Activated T-cell treated with anti-CD3 and anti-CD28 coated beads, Interleukin-2, amount 50 U/mL, for 48 hours (primary cell): ENCODE data around the gene ASRGL1.
A peak's percentile ranks its signal among the peaks of the same experiment; 100 is the strongest.
"Not testable (repeated sequence)": the region's sequence is repeated elsewhere in the genome, so short reads cannot be mapped to it uniquely, and the experiment has no call there.

ENCODE experiments used
- DNase-seq, 2 experiments: peaks; one replicate each; pipeline ENCODE4 v3.0.0-alpha.2; 2020

The ASRGL1 gene

DNA sequence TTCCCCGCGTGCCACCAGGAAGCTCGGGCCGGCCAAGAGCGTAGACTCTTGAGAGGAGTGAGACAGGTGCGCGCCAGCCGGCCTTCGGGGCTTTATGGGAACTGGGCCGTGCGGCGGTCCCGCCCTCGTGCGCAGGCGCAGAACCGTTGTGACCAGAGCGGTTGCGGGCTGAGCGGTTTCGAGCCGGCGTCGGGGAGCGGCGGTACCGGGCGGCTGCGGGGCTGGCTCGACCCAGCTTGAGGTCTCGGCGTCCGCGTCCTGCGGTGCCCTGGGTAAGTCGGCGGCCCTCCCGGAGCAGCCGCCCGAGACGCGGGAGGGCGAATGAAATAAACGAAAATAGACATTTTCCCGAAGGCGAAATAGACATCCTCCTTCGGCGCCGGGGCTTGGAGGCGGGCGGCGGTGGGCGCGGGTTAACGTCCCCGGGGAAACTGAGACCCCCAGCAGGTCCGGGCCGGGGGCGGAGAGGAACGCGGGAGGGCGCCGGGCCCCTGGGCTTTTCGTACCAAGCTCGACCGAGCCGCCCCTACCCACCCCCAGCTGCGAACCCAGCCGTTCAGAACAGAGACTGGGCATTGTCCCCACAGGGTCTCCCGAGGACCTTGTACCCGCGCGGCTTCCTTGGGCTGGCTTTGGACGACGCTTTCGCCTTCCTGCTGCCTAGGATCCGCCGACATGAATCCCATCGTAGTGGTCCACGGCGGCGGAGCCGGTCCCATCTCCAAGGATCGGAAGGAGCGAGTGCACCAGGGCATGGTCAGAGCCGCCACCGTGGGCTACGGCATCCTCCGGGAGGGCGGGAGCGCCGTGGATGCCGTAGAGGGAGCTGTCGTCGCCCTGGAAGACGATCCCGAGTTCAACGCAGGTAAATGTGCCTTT lies at the start of gene ASRGL1:
TSS of gene ASRGL1 (plus strand) at position 146 of the 879 bp plus-strand sequence. CDS start at position 676, 530 bp downstream.
- DNase-seq, result peak; percentile 79 to 81

DNA sequence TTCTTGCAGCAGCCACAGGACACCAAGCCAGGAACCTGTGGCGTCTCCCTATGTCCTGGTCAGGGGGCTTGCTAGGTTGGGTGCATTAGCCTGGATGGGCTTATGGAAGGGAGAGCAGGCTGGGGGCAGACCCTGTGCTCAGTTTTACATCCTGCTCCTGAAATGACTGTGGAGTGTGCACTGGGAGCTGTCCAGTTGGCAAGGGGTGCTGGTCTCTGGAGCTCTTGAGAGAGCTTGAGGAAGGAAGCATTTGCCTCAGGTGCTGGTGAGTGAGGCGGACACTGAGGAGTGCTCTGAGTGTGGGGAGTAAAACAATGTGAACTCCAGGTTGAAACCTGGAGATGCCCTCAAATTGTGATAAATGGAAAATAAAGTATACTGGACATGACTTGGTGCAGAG lies 41.7 kb upstream of the ASRGL1 start:
- DNase-seq, result no peak

DNA sequence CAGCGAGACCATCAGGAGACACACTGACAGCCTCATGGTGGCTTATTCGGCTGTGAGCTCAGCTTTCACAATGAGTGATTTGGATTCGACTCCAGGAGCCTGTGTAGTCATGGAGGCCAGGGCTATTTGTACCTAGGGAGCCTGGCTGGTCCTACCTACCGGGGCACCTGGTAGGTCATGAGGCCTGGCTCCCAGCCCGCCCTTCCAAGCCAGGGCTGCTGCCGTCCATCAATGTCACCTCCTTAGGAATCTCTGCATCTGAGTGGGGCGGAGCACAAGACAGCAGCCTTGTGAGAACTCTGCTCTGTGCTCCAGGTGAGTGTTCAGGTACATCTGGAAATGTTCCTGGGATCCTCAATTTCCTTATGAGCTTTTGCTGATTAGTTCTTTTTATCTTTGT lies 38.3 kb upstream of the ASRGL1 start, which contains the start of gene SCGB1D4:
TSS of gene SCGB1D4 (minus strand) at position 101 of the 400 bp plus-strand sequence. CDS start at position 36, 65 bp downstream.
- DNase-seq, result no peak

DNA sequence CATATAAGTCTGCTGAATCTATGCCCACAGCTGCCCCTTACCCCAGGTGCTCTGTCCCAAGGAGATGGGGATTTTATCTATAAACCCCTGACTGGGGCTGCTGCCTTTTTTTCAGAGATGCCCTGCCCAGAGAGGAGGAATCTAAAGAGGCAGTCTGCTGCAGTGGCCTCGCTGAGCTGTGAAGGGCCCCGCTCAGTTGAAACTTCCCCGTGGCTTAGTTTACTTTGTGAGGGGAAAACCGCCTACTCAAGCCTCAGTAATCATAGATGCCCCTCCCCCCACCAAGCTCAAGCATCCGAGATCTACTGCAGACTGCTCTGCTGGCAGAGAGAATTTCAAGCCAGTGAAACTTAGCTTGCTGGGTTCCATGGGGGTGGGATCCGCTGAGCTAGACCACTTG lies 31.0 kb upstream of the ASRGL1 start:
- no peak for DNase-seq

DNA sequence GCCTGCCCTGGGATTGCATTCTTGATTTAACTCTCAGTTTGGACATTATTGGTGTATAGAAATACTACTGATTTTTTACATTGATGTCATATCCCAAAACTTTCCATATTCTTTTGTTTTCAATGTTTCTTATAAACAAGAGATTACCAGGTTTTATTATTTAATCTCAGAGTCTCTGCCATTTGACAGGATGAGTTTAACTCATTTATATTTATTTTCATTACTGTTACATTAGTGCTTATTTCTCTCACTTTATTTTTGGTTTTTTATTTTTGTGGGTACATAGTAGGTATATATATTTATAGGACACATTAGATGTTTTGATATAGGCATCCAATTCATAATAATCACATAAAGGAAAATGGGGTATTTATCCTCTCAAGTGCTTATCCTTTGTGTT lies 29.3 kb upstream of the ASRGL1 start:
- DNase-seq, result no peak

DNA sequence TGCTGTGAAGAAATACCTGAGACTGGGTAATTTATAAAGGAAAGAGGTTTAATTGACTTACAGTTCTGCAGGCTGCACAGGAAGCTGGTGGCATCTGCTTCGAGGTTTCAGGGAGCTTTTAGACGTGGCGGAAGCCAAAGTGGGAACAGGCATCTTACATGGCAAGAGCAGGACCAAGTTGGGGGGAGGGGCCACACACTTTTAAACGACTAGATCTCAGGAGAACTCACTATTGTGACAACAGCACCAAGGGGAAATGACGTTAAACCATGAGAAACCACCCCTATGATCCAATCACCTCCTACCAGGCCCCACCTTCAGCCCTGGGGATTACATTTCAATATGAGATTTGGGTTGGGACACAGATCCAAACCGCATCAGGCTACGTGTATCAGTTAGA lies 27.3 kb upstream of the ASRGL1 start:
- DNase-seq, result no peak

DNA sequence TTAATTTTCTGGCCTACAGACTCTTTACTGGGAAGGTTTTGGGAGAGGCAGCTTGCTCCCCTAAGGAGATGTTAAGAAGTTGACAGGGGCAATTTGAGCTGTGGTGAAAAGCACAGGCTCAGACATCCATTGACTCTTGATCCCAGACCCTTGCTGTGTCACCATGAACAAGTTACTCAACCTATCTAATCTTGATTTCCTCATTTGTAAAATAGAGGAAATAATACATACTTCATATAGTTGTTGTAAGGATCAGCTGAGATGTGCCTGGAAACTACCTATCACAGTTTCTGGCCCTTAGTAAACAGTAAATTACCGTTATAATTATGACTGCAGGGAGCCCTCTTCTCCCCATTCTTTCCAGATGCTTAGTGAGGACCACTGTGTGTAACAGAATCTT lies 21.8 kb upstream of the ASRGL1 start:
- no peak for DNase-seq

DNA sequence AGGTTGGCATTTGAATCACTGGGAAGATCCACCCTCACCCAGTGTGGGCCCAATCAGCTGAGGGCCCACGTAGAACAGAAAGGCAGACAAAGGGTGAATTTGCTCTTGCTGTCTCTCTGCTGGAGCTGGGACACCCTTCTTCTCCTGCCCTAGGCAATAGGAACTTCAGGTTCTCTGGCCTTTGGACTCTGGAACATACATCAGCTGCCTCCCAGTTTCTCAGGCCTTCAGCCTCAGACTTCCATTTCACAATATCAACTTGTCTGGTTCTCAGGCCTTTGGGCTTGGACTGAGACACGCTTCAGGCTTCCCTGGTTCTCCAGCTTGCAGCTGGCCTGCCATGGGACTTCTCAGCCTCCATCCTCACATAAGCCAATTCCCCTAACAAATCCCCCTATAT lies 14.7 kb upstream of the ASRGL1 start:
- DNase-seq, result no peak

DNA sequence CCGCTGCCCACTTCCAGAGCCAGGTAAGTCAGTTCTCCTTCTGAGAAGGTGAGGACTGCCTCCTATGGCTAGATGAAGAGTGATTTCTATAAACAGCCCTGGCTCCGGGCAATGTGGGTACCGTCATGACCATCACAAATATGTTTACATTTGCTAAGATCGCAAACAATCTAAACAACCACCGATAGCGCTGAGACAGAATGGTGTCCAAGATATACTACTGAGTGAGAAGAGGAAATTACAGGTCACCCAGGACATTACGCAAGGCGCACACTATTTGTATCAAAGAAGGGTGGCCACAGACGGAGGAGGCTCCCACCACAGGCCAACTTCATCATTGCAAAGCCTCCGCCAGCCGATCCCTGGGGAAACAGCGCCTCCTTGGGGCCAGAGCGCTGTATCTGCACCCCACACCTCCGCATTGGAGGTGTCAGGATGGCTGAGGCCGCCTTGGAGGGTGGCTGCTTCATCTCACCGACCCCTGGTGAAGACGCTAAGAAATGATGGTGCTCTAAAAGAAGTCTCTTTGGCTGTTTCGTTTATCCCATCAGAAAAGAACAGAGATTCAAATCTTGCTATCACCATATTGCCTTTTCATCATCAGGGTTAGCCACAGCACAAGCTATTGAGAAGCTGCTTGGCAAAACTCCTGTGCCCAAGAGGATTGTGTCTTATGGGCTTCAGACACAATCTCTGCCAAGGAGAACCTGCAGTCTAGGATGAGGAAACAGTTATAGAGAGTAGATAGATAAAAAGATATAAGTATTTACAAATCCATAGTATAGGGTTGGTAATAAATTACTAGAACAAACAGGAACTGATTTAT lies 12.3 kb upstream of the ASRGL1 start:
- DNase-seq, result peak; percentile 79

DNA sequence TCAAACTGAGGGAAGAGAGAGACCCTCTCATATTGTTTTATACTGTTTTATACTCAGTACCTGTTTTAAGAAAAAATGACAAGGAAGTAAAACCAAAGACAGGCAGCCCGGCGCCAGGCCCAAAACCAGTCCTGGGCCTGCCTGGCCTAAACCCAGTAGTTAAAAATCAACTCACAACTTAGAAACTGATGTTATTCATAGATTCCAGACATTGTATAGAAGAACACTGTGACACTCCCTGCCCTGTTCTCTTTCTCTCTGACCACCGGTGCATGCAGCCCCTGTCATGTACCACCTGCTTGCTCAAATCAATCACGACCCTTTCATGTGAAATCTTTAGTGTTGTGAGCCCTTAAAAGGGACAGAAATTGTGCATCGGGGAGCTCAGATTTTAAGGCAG lies 11.5 kb upstream of the ASRGL1 start:
- DNase-seq, result not testable (repeated sequence)

DNA sequence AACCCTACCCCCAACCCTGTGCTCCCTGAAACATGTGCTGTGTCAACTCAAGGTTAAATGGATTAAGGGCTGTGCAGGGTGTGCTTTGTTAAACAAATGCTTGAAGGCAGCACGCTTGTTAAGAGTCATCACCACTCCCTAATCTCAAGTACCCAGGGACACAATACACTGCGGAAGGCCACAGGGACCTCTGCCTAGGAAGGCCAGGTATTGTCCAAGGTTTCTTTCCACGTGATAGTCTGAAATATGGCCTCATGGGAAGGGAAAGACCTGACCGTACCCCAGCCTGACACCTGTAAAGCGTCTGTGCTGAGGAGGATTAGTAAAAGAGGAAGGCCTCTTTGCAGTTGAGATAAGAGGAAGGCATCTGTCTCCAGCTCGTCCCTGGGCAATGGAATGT lies 10.5 kb upstream of the ASRGL1 start:
- not testable (repeated sequence) for DNase-seq

DNA sequence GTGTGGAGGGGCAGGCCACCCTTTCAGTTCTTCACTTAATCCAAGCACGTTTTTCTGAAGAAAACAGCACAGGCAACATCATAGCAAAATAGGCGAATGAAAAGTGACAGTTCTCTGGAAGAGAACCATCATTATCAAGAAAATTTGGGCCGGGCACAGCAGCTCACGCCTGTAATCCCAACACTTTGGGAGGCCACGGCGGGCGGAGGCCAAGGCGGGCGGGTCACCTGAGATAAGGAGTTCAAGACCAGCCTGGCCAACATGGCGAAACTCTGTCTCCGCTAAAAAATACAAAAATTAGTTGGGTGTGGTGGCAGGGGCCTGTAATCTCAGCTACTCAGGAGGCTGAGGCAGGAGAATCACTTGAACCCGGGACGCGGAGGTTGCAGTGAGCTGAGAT lies 9.7 kb upstream of the ASRGL1 start:
- not testable (repeated sequence) for DNase-seq

DNA sequence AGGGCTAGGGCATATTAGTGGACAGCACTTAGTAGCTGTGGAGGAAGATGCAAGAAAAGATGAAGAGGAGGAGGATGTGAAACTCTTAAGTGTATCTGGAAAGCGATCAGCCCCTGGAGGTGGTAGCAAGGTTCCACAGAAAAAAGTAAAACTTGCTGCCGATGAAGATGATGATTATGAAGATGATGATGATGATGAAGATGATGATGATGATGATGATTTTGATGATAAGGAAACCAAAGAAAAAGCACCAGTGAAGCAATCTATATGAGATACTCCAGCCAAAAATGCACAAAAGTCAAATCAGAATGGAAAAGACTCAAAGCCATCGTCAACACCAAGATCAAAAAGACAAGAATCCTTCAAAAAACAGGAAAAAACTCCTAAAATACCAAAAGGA lies 6.0 kb upstream of the ASRGL1 start:
- not testable (repeated sequence) for DNase-seq

DNA sequence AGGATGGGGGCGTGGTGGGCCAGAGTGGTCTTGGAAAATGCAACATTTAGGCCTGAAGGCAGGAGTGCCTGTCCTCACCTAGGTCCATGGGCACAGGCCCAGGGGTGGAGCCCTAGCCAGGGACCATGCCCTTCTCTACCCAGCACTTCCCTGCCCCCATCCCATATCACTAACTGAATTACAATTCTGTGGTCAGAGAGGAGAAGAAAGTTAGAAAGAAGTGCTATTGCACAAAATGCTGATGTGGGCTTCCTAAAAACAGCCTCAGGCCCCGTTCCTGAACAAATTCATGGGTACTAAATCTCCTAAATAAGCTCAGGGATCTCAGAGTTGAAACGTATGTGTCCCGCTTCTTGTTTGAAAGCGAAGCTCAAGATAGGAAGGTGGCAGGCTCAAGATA lies 3.5 kb upstream of the ASRGL1 start:
- DNase-seq, result no peak

DNA sequence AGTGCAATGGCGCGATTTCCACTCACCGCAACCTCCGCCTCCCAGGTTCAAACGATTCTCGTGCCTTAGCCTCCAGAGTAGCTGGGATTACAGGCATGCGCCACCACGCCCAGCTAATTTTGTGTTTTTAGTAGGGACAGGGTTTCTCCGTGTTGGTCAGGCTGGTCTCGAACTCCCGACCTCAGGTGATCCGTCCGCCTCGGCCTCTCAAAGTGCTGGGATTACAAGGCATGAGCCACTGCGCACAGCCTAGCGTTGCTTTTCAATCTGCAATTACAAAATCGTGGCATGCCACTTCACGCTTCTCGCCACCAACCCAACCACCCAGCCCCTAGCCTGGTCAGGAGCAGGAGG lies 322 bp upstream of the ASRGL1 start:
- not testable (repeated sequence) for DNase-seq

DNA sequence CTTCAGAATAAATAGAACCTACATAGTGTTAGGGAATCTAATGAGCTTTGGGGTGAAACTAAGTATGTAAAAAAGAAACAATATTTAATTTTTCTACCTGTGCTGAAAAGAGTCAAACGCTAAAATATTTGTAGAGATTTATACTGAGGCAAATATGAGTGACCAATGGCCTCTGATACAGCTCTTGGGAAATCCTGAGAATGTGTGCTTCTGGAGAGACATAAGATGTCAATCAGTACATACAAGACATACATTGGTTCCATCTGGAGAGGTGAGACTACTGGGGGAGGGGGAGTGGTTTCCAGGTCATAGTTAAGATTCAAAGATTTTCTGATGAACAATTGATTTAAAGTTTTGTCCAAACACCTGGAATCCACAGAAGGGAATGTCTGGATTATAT lies 970 bp downstream of the ASRGL1 start:
- DNase-seq, result no peak

DNA sequence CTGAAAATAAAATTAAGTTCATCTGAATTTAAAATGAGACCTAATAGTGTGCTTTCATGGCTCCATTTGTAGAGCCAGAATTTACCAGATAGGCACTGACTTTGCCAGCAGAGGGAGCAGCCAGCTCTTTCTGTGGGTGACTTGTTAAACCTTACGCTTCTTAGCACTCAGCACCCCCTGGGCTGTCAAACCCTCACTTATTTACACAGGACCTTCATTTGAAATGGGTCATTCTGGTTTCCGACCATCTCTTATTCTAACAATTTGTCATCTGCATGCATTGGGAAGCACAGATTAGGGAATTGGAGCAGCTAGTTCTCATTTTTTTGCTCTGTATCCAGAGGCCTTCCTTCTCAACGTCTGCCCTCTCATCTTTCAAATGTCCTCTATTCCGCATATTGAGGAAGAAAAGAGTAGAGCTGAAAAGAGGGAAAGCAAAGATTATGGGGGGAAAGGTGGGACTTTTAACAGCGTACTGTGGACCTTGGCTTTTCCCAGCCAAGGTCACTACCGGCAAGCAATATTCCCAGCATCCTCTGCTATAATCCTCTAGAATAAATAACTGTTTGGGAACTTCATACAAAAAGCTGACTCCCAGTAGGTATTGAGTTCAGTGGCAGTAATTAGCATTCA lies 3.1 kb downstream of the ASRGL1 start:
- peak; percentile 65 to 70 for DNase-seq

DNA sequence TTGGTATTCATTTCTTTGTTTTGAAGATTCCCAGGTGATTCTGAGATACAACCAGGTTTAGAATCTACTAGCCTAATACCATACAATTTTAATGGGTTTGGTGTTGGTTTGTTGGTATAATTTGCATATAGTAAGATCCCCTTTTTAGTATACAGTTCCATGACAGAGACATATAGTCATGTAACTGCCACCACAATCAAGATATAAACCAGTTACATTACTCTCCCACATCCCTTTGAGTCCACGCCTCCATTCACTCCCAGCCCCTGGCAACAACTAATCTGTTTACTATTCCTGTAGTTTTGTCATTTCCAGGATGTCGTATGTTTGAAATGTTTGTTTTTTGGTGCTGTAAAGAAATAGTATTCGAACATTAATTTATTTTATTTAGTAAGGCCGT lies 4.3 kb downstream of the ASRGL1 start:
- DNase-seq, result no peak

DNA sequence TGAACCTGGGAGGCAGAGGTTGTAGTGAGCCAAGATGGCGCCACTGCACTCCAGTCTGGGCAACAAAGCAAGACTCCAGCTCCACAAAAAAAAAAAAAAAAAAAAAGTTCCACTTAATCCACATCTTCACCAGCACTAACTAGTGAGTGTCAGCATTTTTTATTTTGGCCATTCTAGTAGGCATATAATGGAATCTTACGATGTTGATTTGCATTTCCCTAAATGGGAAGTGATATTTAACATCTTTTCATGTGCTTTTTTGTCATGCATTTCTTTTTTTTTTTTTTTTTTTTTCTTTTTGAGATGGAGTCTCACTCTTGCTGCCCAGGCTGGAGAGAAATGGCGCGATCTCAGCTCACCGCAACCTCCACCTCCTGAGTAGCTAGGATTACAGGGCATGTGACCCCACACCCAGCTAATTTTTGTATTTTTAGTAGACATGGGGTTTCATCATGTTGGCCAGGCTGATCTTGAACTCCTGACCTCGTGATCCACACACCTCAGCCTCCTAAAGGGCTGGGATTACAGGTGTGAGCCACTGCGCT lies 6.5 kb downstream of the ASRGL1 start:
- not testable (repeated sequence) for DNase-seq

DNA sequence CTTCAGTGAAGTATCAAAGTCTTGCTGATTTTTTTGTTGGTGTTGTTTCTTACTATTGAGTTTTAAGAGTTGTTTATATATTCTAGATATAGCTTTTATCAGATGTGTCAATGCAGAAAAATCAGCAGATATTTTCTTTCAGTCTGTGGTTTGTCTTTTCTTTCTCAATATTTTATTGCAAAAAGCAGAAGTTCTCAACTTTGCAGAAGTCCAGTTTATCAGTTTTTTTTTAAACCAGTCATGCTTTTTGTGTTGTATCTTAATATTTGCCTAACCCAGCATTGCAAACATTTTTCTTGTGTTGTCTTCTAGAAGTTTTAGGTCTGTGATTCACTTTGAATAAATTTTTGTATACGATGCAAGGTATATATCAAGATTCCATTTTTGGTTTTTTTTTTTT lies 7.0 kb downstream of the ASRGL1 start:
- no peak for DNase-seq

DNA sequence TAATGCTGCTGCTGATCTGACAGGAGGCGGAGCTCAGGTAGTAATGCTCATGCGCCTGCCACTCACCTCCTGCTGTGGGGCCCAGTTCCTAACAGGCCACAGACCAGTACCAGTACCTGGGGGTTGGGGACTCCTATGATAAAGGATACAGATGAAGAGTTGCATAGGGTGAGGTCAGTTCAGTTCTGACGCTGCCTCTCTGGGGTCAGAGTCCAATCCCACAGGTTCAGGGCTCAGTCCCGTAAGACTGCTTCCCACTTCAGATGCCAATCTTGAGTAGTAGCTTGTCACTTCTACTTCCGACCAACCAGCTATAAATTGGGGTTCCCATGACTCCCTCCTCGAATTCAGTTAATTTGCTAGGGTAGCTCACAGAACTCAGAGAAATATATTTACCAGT lies 8.6 kb downstream of the ASRGL1 start:
- no peak for DNase-seq

DNA sequence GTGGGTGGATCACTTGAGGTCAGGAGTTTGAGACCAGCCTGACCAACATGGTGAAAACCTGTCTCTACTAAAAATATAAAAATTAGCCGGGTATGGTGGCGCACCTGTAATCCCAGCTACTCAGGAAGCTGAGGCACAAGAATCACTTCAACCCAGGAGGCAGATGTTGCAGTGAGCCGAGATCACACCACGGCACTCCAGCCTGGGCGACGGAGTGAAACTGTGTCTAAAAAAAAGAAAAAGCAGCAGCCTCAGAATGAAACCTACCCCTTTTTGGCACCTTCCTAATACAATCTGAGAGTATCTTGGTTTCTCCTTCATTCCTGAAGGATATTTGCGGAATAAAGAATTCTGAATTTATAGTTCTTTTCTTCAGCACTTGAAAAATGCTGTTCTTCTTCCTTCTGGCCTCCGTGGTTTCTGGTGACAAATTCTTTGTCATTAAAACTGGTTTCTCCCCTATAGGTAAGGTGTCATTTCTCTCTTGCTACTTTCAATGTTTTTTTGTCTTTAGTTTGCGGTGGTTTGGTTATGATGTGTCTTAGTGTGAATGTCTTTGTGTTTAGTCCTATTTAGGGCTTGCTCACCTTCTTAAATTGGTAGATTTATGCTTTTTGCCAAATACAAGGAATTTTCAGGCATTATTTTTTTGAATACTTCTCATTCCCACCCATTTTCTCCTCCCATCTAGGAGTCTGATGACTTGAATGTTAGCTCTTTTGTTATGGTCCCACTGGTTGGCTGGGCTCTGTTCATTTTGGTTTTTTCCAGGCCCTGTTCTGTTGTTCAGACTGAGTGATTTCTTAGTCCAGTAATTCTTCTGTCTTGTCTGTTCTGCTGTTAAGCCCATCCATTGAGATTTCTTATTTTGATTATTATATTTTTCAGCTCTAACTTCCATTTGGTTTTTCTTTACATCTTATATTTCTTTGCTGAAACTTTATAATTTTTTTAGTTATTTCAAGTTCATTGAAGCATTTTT lies 15.4 kb downstream of the ASRGL1 start:
- DNase-seq, result no peak
